ENCODE data around the gene KIAA2012.

GRCh38 chr2:202165945-202166344, 92.9 kb downstream of the KIAA2012 start:
- TF ChIP-seq POLR2A (IDR thresholded peaks at IDR 0.05; ENCODE audit: low read length) (no peak), GATA1 (IDR thresholded peaks at IDR 0.05; ENCODE audit: low read depth, low read length) (no peak)

Measured in erythroblast (primary cell).